PC-3 (cell line): ENCODE results near the gene PAGR1. TPM values are rescaled to one million over a fixed set of nuclear protein-coding genes. Genes with fewer than 3 reads are reported as not detected.

Experiments
- ATAC-seq: fragments of 200-7000 bp; cut with Tn5 transposase; 2 replicates; pipeline ENCODE4 v1.9.1; 2020; ENCODE audit warnings: mild to moderate bottlenecking, moderate library complexity
- BruUV-seq: library from RNA; stranded (reverse); fragments of 400-500 nt; replicated peaks from 2 replicates; lab custom pipeline; 2021; lab: Mats Ljungman, UMichigan
- CTCF ChIA-PET: fragments of 300-600 bp; sonication (Branson Sonifier 250); formaldehyde crosslinking; loops from one replicate; lab custom pipeline; 2022; ENCODE audit warnings: antibody characterized with exemption; lab: Charles Lee
- POLR2A ChIA-PET: fragments of 300-600 bp; sonication (Branson Sonifier 250); formaldehyde crosslinking; loops from one replicate; lab custom pipeline; 2022; ENCODE audit warnings: antibody characterized with exemption; ENCODE audit not compliant: unreplicated experiment; lab: Charles Lee
- DNase-seq: peaks from one replicate; pipeline ENCODE4 v3.0.0-alpha.2; 2015
- H2AFZ ChIP-seq: fragments of 300-600 bp; sonication (generic); 2 replicates; pipeline ENCODE4 v1.6.0; 2016; ENCODE audit warnings: antibody characterized with exemption, low read length
- H3F3A ChIP-seq: fragments of 300-600 bp; sonication (generic); one replicate; pipeline ENCODE4 v1.6.0; 2017; ENCODE audit warnings: antibody characterized with exemption, low read length, control low read depth, mild to moderate bottlenecking; ENCODE audit not compliant: unreplicated experiment
- H3K27ac ChIP-seq: fragments of 300-600 bp; sonication (generic); 2 replicates; pipeline ENCODE4 v1.5.1; 2016; ENCODE audit warnings: mild to moderate bottlenecking, low read length
- H3K27me3 ChIP-seq: fragments of 300-600 bp; sonication (generic); 2 replicates; pipeline ENCODE4 v1.6.1; 2016; ENCODE audit warnings: low read length, mixed read lengths
- H3K36me3 ChIP-seq: fragments of 300-600 bp; sonication (generic); 2 replicates; pipeline ENCODE4 v1.6.1; 2016; ENCODE audit warnings: low read depth, mixed run types, low read length, mixed read lengths
- H3K4me1 ChIP-seq: fragments of 300-600 bp; sonication (generic); 2 replicates; pipeline ENCODE4 v1.5.1; 2016; ENCODE audit warnings: low read length; ENCODE audit not compliant: insufficient read depth
- H3K4me2 ChIP-seq: fragments of 300-600 bp; sonication (generic); 2 replicates; pipeline ENCODE4 v1.6.0; 2016; ENCODE audit warnings: low read length
- H3K4me3 ChIP-seq: fragments of 300-600 bp; sonication (generic); 2 replicates; pipeline ENCODE4 v1.5.1; 2016; ENCODE audit warnings: mild to moderate bottlenecking, low read length, mixed read lengths
- H3K79me2 ChIP-seq: fragments of 300-600 bp; sonication (generic); 2 replicates; pipeline ENCODE4 v1.6.1; 2017; ENCODE audit warnings: low read length, mixed read lengths
- H3K9ac ChIP-seq: fragments of 300-600 bp; sonication (generic); 2 replicates; pipeline ENCODE4 v1.6.0; 2016; ENCODE audit warnings: mild to moderate bottlenecking, low read length
- H3K9me2 ChIP-seq: fragments of 300-600 bp; sonication (generic); replicated peaks from 2 replicates; pipeline ENCODE4 v1.6.1; 2016; ENCODE audit warnings: mixed run types, low read length, mixed read lengths
- H3K9me3 ChIP-seq: fragments of 300-600 bp; sonication (generic); 2 replicates; pipeline ENCODE4 v1.6.1; 2016; ENCODE audit warnings: low read length, mixed read lengths
- H4K20me1 ChIP-seq: fragments of 300-600 bp; sonication (generic); 2 replicates; pipeline ENCODE4 v1.6.1; 2016; ENCODE audit warnings: low read length, mixed read lengths
- CTCF ChIP-seq: fragments of 300-600 bp; sonication (generic); conservative IDR thresholded peaks from 2 replicates; pipeline ENCODE4 v1.5.1; 2017; ENCODE audit warnings: antibody characterized with exemption, low read depth, mild to moderate bottlenecking, low read length
- EZH2 ChIP-seq: fragments of 300-600 bp; sonication (generic); IDR thresholded peaks from one replicate; pipeline ENCODE4 v1.6.1; 2017; ENCODE audit warnings: antibody characterized with exemption, mild to moderate bottlenecking, low read length; ENCODE audit not compliant: unreplicated experiment
- EZH2phosphoT487 ChIP-seq: fragments of 300-600 bp; sonication (generic); IDR thresholded peaks from 2 replicates; pipeline ENCODE4 v1.6.1; 2018; ENCODE audit warnings: mild to moderate bottlenecking, antibody characterized with exemption, low read length, borderline replicate concordance
- intact Hi-C: fragments of 100-400 bp; cut with micrococcal nuclease; formaldehyde crosslinking; loops from 2 replicates; pipeline ENCODE4 v1.9.0; 2023
- total RNA-seq: library from RNA; depleted of rRNA; stranded (reverse); fragments of >200 nt; gene quantifications from 2 replicates; pipeline ENCODE4 v1.2.3, GENCODE V29; 2014

PAGR1 gene
- total RNA-seq, 1 experiment from 2014 or later = 53.8 TPM

DNA sequence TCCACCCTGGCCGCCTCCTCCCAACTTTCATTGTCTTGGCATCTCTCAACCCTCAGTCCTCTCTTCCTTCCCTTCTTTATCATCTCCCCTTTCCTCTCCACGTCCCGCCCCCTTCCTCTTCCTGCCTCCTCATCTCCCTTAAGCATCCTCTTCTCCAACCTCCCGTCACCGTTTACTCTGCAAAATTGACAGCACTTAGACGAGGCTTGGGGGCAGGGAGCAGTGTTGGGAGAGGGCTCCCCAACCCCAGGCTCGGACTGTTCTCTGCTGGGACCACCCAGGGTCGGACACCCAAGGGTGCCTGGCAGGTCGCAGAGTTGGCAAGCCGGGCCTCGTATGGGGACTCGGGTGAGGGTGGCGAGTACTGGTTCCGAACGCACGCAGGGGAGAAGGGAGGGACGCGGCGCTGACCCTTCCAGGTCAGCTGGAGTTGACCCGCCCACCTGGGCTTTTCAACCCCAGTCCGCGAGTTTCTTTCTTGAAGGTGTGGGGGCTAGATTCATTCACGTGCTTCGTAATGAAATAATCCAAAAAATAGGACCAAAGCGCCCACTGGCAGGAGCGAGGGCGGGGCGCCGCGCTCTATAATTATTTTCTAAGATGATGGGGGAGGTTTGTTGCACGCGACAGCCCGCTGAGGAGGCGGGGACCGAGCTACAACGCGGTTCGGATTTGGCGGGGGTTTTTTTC lies 775 bp upstream of the PAGR1 start:
- intact Hi-C loops = loop anchor here (5.0 kb wide), 2 partner anchors 47 to 207 kb away; partner anchors contain the start of genes C16orf92 and CDIPT
- TF ChIP-seq CTCF = no peak
- TF ChIP-seq EZH2 = no peak
- TF ChIP-seq EZH2phosphoT487 = no peak
- Histone ChIP-seq H2AFZ (peak overlapping the region; percentile 89), H3F3A (peaks cover 3% of the 10 kb centered on the region), H3K9ac (peak overlapping the region; percentile 90), H4K20me1 (no peaks in the 10 kb centered on the region), H3K79me2 (peaks cover 30% of the 10 kb centered on the region), H3K4me3 (peak overlapping the region; percentile 95), H3K4me1 (peaks cover 44% of the 10 kb centered on the region), H3K27me3 (no peaks in the 10 kb centered on the region), H3K4me2 (peak overlapping the region; percentile 96), H3K9me3 (no peaks in the 10 kb centered on the region), H3K27ac (peak overlapping the region; percentile 70), H3K36me3 (no peaks in the 10 kb centered on the region; the same call in none of the 2 replicates), H3K9me2 (no peaks in the 10 kb centered on the region)
- DNase-seq (no peak), ATAC-seq (no peak)
- TSS peak; percentile 17 for BruUV-seq
- ChIA-PET POLR2A (interaction anchor here (0.7 kb wide), 1 partner anchor 14 kb away, joined by 4 read pairs; no protein-coding TSS in a partner anchor), CTCF (interaction anchor here (0.6 to 1.0 kb wide), 5 partner anchors 7 to 115 kb away, joined by 3 to 9 read pairs (median 5); partner anchors contain the start of genes KCTD13 and KIF22)

DNA sequence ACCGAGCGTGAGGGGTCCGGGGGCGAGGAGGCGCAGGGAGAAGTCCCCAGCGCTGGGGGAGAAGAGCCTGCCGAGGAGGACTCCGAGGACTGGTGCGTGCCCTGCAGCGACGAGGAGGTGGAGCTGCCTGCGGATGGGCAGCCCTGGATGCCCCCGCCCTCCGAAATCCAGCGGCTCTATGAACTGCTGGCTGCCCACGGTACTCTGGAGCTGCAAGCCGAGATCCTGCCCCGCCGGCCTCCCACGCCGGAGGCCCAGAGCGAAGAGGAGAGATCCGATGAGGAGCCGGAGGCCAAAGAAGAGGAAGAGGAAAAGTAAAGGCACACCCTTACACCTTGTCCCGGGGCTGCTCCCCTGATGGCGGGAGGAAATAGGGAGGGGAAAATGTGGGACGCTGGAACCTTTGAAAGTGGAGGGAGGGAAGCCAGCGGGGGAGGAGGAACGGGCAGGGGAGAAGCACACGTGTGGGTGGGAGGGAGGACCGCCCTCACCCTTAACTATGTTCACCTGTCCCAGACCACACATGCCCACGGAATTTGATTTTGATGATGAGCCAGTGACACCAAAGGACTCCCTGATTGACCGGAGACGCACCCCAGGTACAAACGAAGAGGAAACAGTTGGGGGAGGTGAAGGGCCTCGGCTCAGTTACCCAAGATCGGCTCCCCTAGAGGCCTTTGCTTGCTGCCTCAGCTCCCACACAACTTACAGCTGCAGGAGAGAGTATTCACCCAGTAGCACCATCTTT lies 916 bp downstream of the PAGR1 start:
- Histone ChIP-seq H2AFZ (peak overlapping the region; percentile 89), H3K36me3 (no peaks in the 10 kb centered on the region; the same call in none of the 2 replicates), H4K20me1 (no peaks in the 10 kb centered on the region), H3K4me1 (peaks cover 47% of the 10 kb centered on the region), H3K9me3 (no peaks in the 10 kb centered on the region), H3K9ac (peak overlapping the region; percentile 90), H3F3A (peaks cover 3% of the 10 kb centered on the region), H3K9me2 (no peaks in the 10 kb centered on the region), H3K79me2 (peaks cover 32% of the 10 kb centered on the region), H3K27ac (peak overlapping the region; percentile 70), H3K27me3 (no peaks in the 10 kb centered on the region), H3K4me3 (peak overlapping the region; percentile 95), H3K4me2 (peak overlapping the region; percentile 96)
- no TSS peak for BruUV-seq
- no peak for TF ChIP-seq EZH2phosphoT487
- POLR2A ChIA-PET = no interaction called here
- peak; percentile 21 for ATAC-seq
- CTCF ChIA-PET = interaction anchor here (0.6 kb wide), 2 partner anchors 12 to 21 kb away, joined by 3 read pairs; no protein-coding TSS in a partner anchor
- DNase-seq = peak; percentile 49
- intact Hi-C loops = loop anchor here (5.0 kb wide), 2 partner anchors 45 to 205 kb away; partner anchors contain the start of genes C16orf92 and CDIPT

DNA sequence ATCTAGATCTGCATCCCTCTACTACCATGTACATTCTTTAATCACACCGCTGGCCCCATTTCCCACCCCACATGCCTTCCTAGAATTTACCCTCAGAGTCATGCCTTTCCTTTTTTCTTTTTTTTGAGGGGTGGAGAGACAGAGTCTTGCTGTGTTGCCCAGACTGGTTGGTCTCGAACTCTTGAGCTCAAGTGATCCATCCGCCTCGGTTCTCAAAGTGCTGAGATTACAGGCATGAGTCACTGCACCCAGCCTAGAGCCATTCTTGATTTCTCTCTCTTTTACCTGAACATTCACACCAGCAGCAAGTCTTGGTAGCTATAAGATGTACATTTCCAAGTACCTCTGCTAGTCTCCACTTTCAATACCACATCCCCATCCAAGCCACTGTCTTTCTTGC lies 2.1 kb downstream of the PAGR1 start:
- ATAC-seq = no peak
- H3F3A ChIP-seq = peaks cover 3% of the 10 kb centered on the region
- TF ChIP-seq CTCF = no peak
- TF ChIP-seq EZH2phosphoT487 = no peak
- TF ChIP-seq EZH2 = no peak
- no peaks in the 10 kb centered on the region for H3K9me2 ChIP-seq
- CTCF ChIA-PET = interaction anchor here (2.7 kb wide), 1 partner anchor 30 kb away, joined by 9 read pairs; no protein-coding TSS in a partner anchor
- H3K79me2 ChIP-seq = peaks cover 38% of the 10 kb centered on the region
- no peaks in the 10 kb centered on the region for H4K20me1 ChIP-seq
- POLR2A ChIA-PET = no interaction called here
- H3K9me3 ChIP-seq = no peaks in the 10 kb centered on the region
- H3K4me2 ChIP-seq = peak overlapping the region; percentile 96
- H2AFZ ChIP-seq = no peak overlapping the region
- H3K27ac ChIP-seq = no peak overlapping the region
- no peak for DNase-seq
- no peak overlapping the region for H3K4me3 ChIP-seq
- no peaks in the 10 kb centered on the region; the same call in none of the 2 replicates for H3K36me3 ChIP-seq
- H3K27me3 ChIP-seq = no peaks in the 10 kb centered on the region
- no TSS peak for BruUV-seq
- intact Hi-C loops = loop anchor here (5.0 kb wide), 2 partner anchors 44 to 204 kb away; partner anchors contain the start of genes C16orf92 and CDIPT
- no peak overlapping the region for H3K9ac ChIP-seq
- peaks cover 54% of the 10 kb centered on the region for H3K4me1 ChIP-seq
